Mesenteric fat pad (tissue), 1 donor: ENCODE results near the gene AMER1. TPM values are rescaled to one million over a fixed set of nuclear protein-coding genes. Genes with fewer than 3 reads are reported as not detected.

Experiments used
- DNase-seq: peaks from one replicate; pipeline ENCODE4 v3.0.0-alpha.2; 2020; ENCODE audit warnings: low spot score
- total RNA-seq: library from RNA; stranded (reverse); fragmentation: NEBNext Ultra II Directional; extraction: Animal tissue kit (Norgen Biotek cat#: 25700); gene quantifications from one replicate; pipeline ENCODE4 v1.2.1, GENCODE V29; 2021
- donor health status: DM: yes; HTN: yes; CAD: no.

Gene AMER1
- total RNA-seq, 1 donor from 2014 or later: 3.4 TPM

- no peak for DNase-seq
Observed at GRCh38 chrX:64186974-64187761, 18.3 kb downstream of the AMER1 start.

GRCh38 chrX:64184396-64184795, 21.1 kb downstream of the AMER1 start:
- no peak for DNase-seq

- DNase-seq: no peak
Observed at GRCh38 chrX:64182208-64182607, 23.3 kb downstream of the AMER1 start.

GRCh38 chrX:64176876-64177275, 28.6 kb downstream of the AMER1 start:
- DNase-seq: no peak

- DNase-seq: no peak
Observed at GRCh38 chrX:64169988-64170387, 35.5 kb downstream of the AMER1 start.

GRCh38 chrX:64152857-64153256, 52.7 kb downstream of the AMER1 start:
- DNase-seq: no peak

GRCh38 chrX:64151911-64152310, 53.6 kb downstream of the AMER1 start:
- no peak for DNase-seq

GRCh38 chrX:64150775-64151174, 54.7 kb downstream of the AMER1 start:
- DNase-seq: no peak

Other genes with a start within 250 kb of the AMER1 start
- gene ASB12, start 24.9 kb upstream of the AMER1 start, total RNA-seq: not detected
- gene MTMR8, start 189.7 kb upstream of the AMER1 start, total RNA-seq: 2.5 TPM